SU-DHL-6 (cell line): ENCODE data around the gene LTBP2.

ENCODE experiments used
- H2AFZ ChIP-seq: fragments of 200-600 bp; sonication (generic); 2 replicates; pipeline ENCODE4 v1.6.1; 2014; ENCODE audit warnings: low read depth, mild to moderate bottlenecking, moderate library complexity, mixed read lengths, antibody characterized with exemption, low read length; ENCODE audit not compliant: severe bottlenecking
- H3F3A ChIP-seq: fragments of 200-600 bp; shearing (Covaris generic); 2 replicates; pipeline ENCODE4 v1.6.0; 2016; ENCODE audit warnings: antibody characterized with exemption, mild to moderate bottlenecking; ENCODE audit not compliant: insufficient read depth
- H3K27ac ChIP-seq: fragments of 200-600 bp; sonication (generic); 2 replicates; pipeline ENCODE4 v1.5.1; 2016; ENCODE audit warnings: low read depth, mild to moderate bottlenecking, low read length, moderate library complexity, mixed read lengths
- H3K27me3 ChIP-seq: fragments of 200-600 bp; sonication (generic), shearing (Covaris generic); 2 replicates; pipeline ENCODE4 v1.6.0; 2014; ENCODE audit warnings: mild to moderate bottlenecking, low read length
- H3K36me3 ChIP-seq: fragments of 200-600 bp; sonication (generic); 2 replicates; pipeline ENCODE4 v1.6.1; 2014; ENCODE audit warnings: mild to moderate bottlenecking, low read length, mixed read lengths
- H3K4me2 ChIP-seq: fragments of 300-600, 200-600 bp; shearing (Covaris generic), sonication (generic); 2 replicates; pipeline ENCODE4 v1.6.0; 2014; ENCODE audit warnings: low read length, low read depth, mild to moderate bottlenecking; ENCODE audit not compliant: poor library complexity, severe bottlenecking
- H3K4me3 ChIP-seq: fragments of 200-600 bp; sonication (generic); 2 replicates; pipeline ENCODE4 v1.5.1; 2014; ENCODE audit warnings: antibody characterized with exemption, low read length, mild to moderate bottlenecking, mixed read lengths; ENCODE audit not compliant: insufficient read depth, poor library complexity, severe bottlenecking
- H3K79me2 ChIP-seq: fragments of 200-600 bp; sonication (generic); 2 replicates; pipeline ENCODE4 v1.6.1; 2014; ENCODE audit warnings: mild to moderate bottlenecking, low read length, moderate library complexity; ENCODE audit not compliant: insufficient read depth
- H3K9ac ChIP-seq: fragments of 200-600 bp; sonication (generic); 2 replicates; pipeline ENCODE4 v1.7.0; 2014; ENCODE audit warnings: mild to moderate bottlenecking, low read length
- H3K9me2 ChIP-seq: fragments of 200-600 bp; sonication (generic); replicated peaks from 2 replicates; pipeline ENCODE4 v1.6.1; 2014; ENCODE audit warnings: low read length; ENCODE audit not compliant: insufficient read depth
- H3K9me3 ChIP-seq: fragments of 200-600 bp; sonication (generic); 2 replicates; pipeline ENCODE4 v1.6.1; 2014; ENCODE audit warnings: low read length, mixed read lengths; ENCODE audit not compliant: insufficient read depth
- H4K20me1 ChIP-seq: fragments of 200-600 bp; sonication (generic); 2 replicates; pipeline ENCODE4 v1.6.1; 2014; ENCODE audit warnings: low read depth, mild to moderate bottlenecking, antibody characterized with exemption, low read length, moderate library complexity, mixed read lengths
- CTCF ChIP-seq: fragments of 200-600 bp; sonication (generic); IDR thresholded peaks from one replicate; pipeline ENCODE4 v1.5.1; 2017; ENCODE audit warnings: antibody characterized with exemption, mild to moderate bottlenecking, low read length, moderate library complexity; ENCODE audit not compliant: insufficient read depth, poor library complexity, severe bottlenecking
- EZH2phosphoT487 ChIP-seq: fragments of 200-600 bp; sonication (generic), shearing (Covaris generic); conservative IDR thresholded peaks from 2 replicates; pipeline ENCODE4 v1.6.1; 2018; ENCODE audit warnings: mild to moderate bottlenecking, antibody characterized with exemption, low read length, moderate library complexity, mixed read lengths

The LTBP2 gene

DNA sequence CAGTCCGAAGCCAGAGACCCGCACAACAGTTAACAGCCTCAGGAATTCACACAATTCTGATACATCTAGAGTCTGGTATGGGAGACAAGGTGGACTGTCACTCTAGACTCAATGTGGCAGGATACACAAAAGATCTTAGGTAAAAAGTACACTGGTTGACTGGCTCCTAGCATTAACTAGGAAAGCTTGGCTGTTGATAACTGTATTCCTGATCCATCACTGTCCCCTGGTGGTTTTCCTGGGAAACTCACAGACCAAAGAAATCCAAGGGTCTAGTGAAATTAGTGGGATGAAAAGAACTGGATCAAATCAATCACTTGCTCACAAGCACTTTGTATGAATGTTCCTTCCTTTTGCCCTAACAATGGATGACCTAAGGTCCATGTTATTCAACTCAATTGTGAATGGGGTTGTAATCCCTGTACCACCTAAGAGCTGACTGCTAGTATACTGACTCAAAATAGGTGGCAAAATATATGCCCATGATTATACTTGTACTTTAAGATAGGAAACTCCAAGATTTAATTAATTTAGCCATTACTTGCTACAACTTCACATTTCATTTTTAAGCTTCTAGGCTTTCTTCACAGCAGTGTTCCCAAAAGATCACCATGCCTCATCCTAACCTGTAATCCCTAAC, 132.9 kb downstream of the LTBP2 start:
- H3F3A ChIP-seq: no peaks in the 10 kb centered on the region
- H3K36me3 ChIP-seq: no peaks in the 10 kb centered on the region
- H2AFZ ChIP-seq: no peak overlapping the region
- no peak overlapping the region for H3K9ac ChIP-seq
- TF ChIP-seq EZH2phosphoT487 (no peak), CTCF (no peak)
- no peaks in the 10 kb centered on the region for H4K20me1 ChIP-seq
- H3K79me2 ChIP-seq: no peaks in the 10 kb centered on the region
- H3K27ac ChIP-seq: no peak overlapping the region
- H3K27me3 ChIP-seq: no peaks in the 10 kb centered on the region
- H3K4me2 ChIP-seq: no peak overlapping the region
- no peaks in the 10 kb centered on the region for H3K9me3 ChIP-seq
- no peaks in the 10 kb centered on the region for H3K9me2 ChIP-seq
- H3K4me3 ChIP-seq: no peak overlapping the region

DNA sequence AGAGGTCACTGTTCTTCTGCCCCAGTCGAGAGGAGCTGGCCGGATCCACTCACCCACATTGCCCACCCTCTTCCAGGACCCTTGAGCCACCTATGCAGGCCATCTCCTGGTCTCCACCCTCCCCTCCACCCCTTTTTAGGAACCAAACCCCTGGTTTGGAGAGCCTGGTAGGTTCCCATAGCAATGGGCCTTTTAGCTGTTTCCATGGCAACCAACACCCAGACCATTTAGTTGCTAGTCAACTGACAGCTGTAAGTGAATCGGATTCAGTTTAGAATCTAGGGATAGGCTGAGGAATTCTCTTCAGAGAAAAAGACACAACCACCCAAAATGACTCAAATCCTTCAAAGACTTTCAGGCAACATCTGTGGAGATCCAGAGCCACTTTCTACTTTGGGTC, 135.4 kb downstream of the LTBP2 start:
- Histone ChIP-seq H3K9me3 (no peaks in the 10 kb centered on the region), H3K4me3 (no peak overlapping the region)

DNA sequence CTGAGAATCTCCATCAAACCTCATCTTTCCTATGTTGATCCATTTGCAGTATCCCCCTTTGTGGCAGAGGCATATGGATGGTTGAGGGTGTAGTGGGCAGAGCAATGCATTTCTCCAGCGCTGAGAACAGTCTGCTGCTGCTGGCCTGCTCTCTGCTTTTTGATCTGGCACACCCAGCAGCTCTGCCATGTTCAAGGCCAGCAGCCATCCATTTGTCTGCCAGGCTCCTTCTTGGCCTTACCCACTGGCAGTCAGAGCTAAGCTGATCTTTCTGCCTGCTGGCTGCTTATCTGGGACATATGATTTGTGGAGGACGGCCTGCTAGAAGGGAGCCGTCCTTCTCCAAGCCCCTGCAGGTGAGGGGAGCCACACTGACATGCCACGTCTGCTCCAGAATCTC, 135.9 kb downstream of the LTBP2 start:
- H2AFZ ChIP-seq: no peak overlapping the region
- H3K4me2 ChIP-seq: no peak overlapping the region
- no peaks in the 10 kb centered on the region for H3K79me2 ChIP-seq
- no peaks in the 10 kb centered on the region for H3K9me2 ChIP-seq
- H3K27ac ChIP-seq: no peak overlapping the region
- H4K20me1 ChIP-seq: no peaks in the 10 kb centered on the region
- H3K9me3 ChIP-seq: no peaks in the 10 kb centered on the region
- H3K27me3 ChIP-seq: no peaks in the 10 kb centered on the region
- TF ChIP-seq CTCF (no peak), EZH2phosphoT487 (no peak)
- H3K4me3 ChIP-seq: no peak overlapping the region
- no peaks in the 10 kb centered on the region for H3K36me3 ChIP-seq
- no peaks in the 10 kb centered on the region for H3F3A ChIP-seq
- no peak overlapping the region for H3K9ac ChIP-seq

More for the DNA sequence above, 135.4 kb downstream of the LTBP2 start:
- H3F3A ChIP-seq: no peaks in the 10 kb centered on the region
- no peaks in the 10 kb centered on the region for H3K79me2 ChIP-seq
- no peaks in the 10 kb centered on the region for H3K27me3 ChIP-seq
- TF ChIP-seq CTCF (no peak), EZH2phosphoT487 (no peak)
- no peak overlapping the region for H2AFZ ChIP-seq
- no peak overlapping the region for H3K9ac ChIP-seq
- H3K9me2 ChIP-seq: no peaks in the 10 kb centered on the region
- no peaks in the 10 kb centered on the region for H4K20me1 ChIP-seq
- no peak overlapping the region for H3K4me2 ChIP-seq
- no peaks in the 10 kb centered on the region for H3K36me3 ChIP-seq
- H3K27ac ChIP-seq: no peak overlapping the region
